Measurements from ENCODE around the gene YBEY. TPM values are rescaled to one million over a fixed set of nuclear protein-coding genes. Genes with fewer than 3 reads are reported as not detected.
A peak's percentile ranks its signal among the peaks of the same experiment; 100 is the strongest.

The YBEY gene
- total RNA-seq, 6 donors from 2014 or later: 7.7 to 26.2 (median 10.8) TPM

GRCh38 chr21:46287541-46287940 is 1.4 kb downstream of the YBEY start:
- no peak for TF ChIP-seq CTCF (IDR thresholded peaks at IDR 0.05)
- TF ChIP-seq POLR2AphosphoS5 (IDR thresholded peaks at IDR 0.05): no peak
- TF ChIP-seq POLR2A (IDR thresholded peaks at IDR 0.05): no peak
- no peak for TF ChIP-seq EP300 (IDR thresholded peaks at IDR 0.05)
- DNase-seq (no peak), ATAC-seq (ENCODE audit: low FRiP score in 2 of 2) (no peak)
- no peaks in the 10 kb centered on the region for H3K27me3 ChIP-seq
- 86 to 94% methylated on average over 10 of the region's 10 CpGs for WGBS, 2 donors
- H3K36me3 ChIP-seq: peaks cover 0 to 12% (median 8%) of the 10 kb centered on the region in 4 donors
- peak overlapping the region in 1 of 4 donors; percentile 96 for H3K27ac ChIP-seq
- H3K9me3 ChIP-seq: no peaks in the 10 kb centered on the region
- H3K4me1 ChIP-seq: peaks cover 33 to 42% (median 38%) of the 10 kb centered on the region in 4 donors
- H3K4me3 ChIP-seq: peak overlapping the region in 1 of 4 donors; percentile 99

DNA sequence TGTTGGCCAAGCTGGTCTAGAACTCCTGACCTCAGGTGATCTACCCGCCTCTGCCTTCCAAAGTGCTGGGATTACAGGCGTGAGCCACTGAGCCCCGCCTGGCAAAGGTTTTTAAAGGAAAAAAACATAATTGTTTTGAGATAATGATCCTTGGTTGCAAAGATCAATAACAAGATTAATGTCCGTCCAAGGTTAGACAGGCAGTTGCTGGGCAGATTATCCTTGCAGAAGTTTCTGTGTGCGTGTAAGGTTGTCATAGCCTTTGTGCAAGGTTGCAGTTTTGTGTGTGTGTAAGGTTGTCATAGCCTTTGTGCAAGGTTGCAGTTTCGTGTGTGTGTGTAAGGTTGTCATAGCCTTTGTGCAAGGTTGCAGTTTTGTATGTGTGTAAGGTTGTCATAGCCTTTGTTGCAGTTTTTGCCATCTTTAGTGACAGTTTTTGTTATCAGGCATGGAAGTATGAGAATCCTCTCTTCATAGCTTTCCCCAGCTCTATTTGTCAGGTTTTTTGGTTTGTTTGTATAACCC is 3.6 kb downstream of the YBEY start:
- 72 to 79% methylated on average over 6 of the region's 6 CpGs for WGBS, 2 donors

DNA sequence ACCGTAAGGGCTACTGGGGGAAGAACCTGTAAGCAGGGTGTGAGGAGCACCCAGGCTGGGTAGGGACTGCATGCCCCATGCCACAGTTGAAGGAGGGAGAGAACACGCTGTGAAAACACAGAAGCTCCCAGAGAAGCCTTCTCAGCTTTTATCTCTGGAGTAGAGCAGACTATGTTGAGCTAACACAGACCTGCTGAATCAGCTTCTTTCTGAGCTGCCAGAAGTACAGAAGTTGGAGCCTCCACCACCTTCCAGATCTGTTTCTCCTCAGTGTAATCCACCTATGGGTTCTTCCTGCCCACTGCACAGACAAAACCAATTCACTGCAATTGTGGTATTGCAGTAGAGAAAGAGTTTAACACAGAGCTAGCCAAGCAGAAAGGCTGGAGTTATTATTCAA is 5.4 kb downstream of the YBEY start:
- Histone ChIP-seq H3K27me3 (no peaks in the 10 kb centered on the region), H3K4me3 (no peak overlapping the region), H3K4me1 (peaks cover 3 to 20% (median 9%) of the 10 kb centered on the region in 4 donors), H3K36me3 (peaks cover 0 to 7% (median 6%) of the 10 kb centered on the region in 4 donors), H3K9me3 (no peaks in the 10 kb centered on the region), H3K27ac (no peak overlapping the region)
- 100% methylated on average over 2 of the region's 2 CpGs for WGBS, 2 donors
- TF ChIP-seq POLR2AphosphoS5 (IDR thresholded peaks at IDR 0.05) (no peak), CTCF (IDR thresholded peaks at IDR 0.05) (no peak), POLR2A (IDR thresholded peaks at IDR 0.05) (no peak), EP300 (IDR thresholded peaks at IDR 0.05) (no peak)
- DNase-seq (no peak), ATAC-seq (ENCODE audit: low FRiP score in 2 of 2) (no peak)

More for the DNA sequence above, 3.6 kb downstream of the YBEY start:
- Histone ChIP-seq H3K27me3 (no peaks in the 10 kb centered on the region), H3K4me1 (peaks cover 11 to 20% (median 17%) of the 10 kb centered on the region in 4 donors), H3K27ac (no peak overlapping the region), H3K36me3 (peaks cover 0 to 7% (median 6%) of the 10 kb centered on the region in 4 donors), H3K4me3 (no peak overlapping the region), H3K9me3 (no peaks in the 10 kb centered on the region)
- TF ChIP-seq POLR2A (IDR thresholded peaks at IDR 0.05): no peak
- no peak for TF ChIP-seq EP300 (IDR thresholded peaks at IDR 0.05)
- no peak for TF ChIP-seq CTCF (IDR thresholded peaks at IDR 0.05)
- no peak for DNase-seq
- ATAC-seq (ENCODE audit: low FRiP score in 2 of 2): no peak

DNA sequence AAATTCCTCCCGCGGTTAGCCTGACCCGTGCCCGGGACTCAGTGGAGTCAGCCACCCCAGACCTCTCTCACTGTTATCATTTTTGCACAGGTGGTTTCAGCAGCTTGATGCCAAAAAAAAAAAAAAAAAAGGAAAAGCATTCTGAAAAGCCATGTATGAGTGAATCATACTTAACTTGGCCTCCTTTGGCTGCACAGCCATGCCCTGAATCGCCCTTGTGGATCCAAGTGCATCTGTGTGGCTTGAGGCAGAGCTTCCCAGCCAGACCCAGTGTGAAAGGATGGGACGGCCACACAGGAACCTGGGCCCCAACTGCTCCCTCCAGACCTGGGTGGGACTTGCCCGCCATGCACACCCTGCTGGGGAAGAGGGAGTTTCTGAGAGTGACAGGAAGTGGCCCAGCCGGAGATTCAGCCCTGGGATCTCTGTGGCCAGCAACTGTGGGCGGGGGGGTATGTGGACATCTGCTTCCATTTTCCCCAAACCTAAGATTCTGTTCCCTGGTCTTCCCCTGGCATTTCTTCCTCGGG is 8.6 kb downstream of the YBEY start:
- DNase-seq: no peak
- Histone ChIP-seq H3K27ac (no peak overlapping the region), H3K36me3 (peaks cover 0 to 7% (median 6%) of the 10 kb centered on the region in 4 donors), H3K4me1 (peaks cover 10 to 23% (median 14%) of the 10 kb centered on the region in 4 donors), H3K27me3 (peaks cover 0 to 9% (median 1%) of the 10 kb centered on the region in 4 donors), H3K9me3 (no peaks in the 10 kb centered on the region), H3K4me3 (no peak overlapping the region)
- ATAC-seq (ENCODE audit: low FRiP score in 2 of 2): peak; percentile 14 to 20
- TF ChIP-seq CTCF (IDR thresholded peaks at IDR 0.05) (no peak), EP300 (IDR thresholded peaks at IDR 0.05) (no peak), POLR2A (IDR thresholded peaks at IDR 0.05) (no peak), POLR2AphosphoS5 (IDR thresholded peaks at IDR 0.05) (no peak)
- 61 to 64% methylated on average over 7 to 9 of the region's 10 CpGs for WGBS, 2 donors

All from upper lobe of left lung (tissue), 6 donors.